OCI-LY7 (cell line): ENCODE measurements around the gene TRIM37. TPM values are rescaled to one million over a fixed set of nuclear protein-coding genes. Genes with fewer than 3 reads are reported as not detected.

Experiments
- BruUV-seq: library from RNA; stranded (reverse); fragments of 400-500 nt; replicated peaks from 2 replicates; lab custom pipeline; 2021; lab: Mats Ljungman, UMichigan
- CTCF ChIA-PET: fragments of 300-600 bp; sonication (Branson Sonifier 250); formaldehyde crosslinking; loops from one replicate; lab custom pipeline; 2022; ENCODE audit warnings: antibody characterized with exemption; ENCODE audit not compliant: unreplicated experiment; lab: Charles Lee
- POLR2A ChIA-PET: fragments of 300-600 bp; sonication (Branson Sonifier 250); formaldehyde crosslinking; loops from one replicate; lab custom pipeline; 2022; ENCODE audit warnings: antibody characterized with exemption; lab: Charles Lee
- DNase-seq: peaks from one replicate; pipeline ENCODE4 v3.0.0-alpha.2; 2015; ENCODE audit warnings: low spot score
- H2AFZ ChIP-seq: fragments of 200-600 bp; sonication (generic), shearing (Covaris generic); 2 replicates; pipeline ENCODE4 v1.6.1; 2014; ENCODE audit warnings: mild to moderate bottlenecking, antibody characterized with exemption, low read length, moderate library complexity
- H3K27ac ChIP-seq: fragments of 200-600 bp; sonication (generic); 2 replicates; pipeline ENCODE4 v1.5.1; 2014; ENCODE audit warnings: mixed run types, low read depth, mild to moderate bottlenecking, moderate library complexity, low read length, inconsistent platforms; ENCODE audit not compliant: poor library complexity, severe bottlenecking
- H3K36me3 ChIP-seq: fragments of 200-600 bp; sonication (generic); 2 replicates; pipeline ENCODE4 v1.6.1; 2014; ENCODE audit warnings: mild to moderate bottlenecking, antibody characterized with exemption, low read length, moderate library complexity, mixed read lengths; ENCODE audit not compliant: insufficient read depth
- H3K4me1 ChIP-seq: fragments of 200-600 bp; sonication (generic); 2 replicates; pipeline ENCODE4 v1.5.1; 2014; ENCODE audit warnings: mild to moderate bottlenecking, low read length; ENCODE audit not compliant: insufficient read depth, poor library complexity, severe bottlenecking
- H3K4me2 ChIP-seq: fragments of 200-600 bp; sonication (generic); 2 replicates; pipeline ENCODE4 v1.6.1; 2014; ENCODE audit warnings: mild to moderate bottlenecking, low read length
- H3K4me3 ChIP-seq: fragments of 200-600 bp; sonication (generic); 2 replicates; pipeline ENCODE4 v1.5.1; 2014; ENCODE audit warnings: mild to moderate bottlenecking, low read depth, low read length; ENCODE audit not compliant: poor library complexity, severe bottlenecking
- H3K79me2 ChIP-seq: fragments of 200-600 bp; sonication (generic); 2 replicates; pipeline ENCODE4 v1.6.1; 2016; ENCODE audit warnings: low read depth, mild to moderate bottlenecking, low read length, moderate library complexity, mixed read lengths; ENCODE audit not compliant: insufficient read depth
- H3K9me2 ChIP-seq: fragments of 200-600 bp; sonication (generic); 2 replicates; pipeline ENCODE4 v1.6.1; 2016; ENCODE audit warnings: mild to moderate bottlenecking, low read length, mixed read lengths; ENCODE audit not compliant: insufficient read depth
- H3K9me3 ChIP-seq: fragments of 200-600 bp; sonication (generic); 2 replicates; pipeline ENCODE4 v1.6.1; 2014; ENCODE audit warnings: mild to moderate bottlenecking, mixed run types, low read length, mixed read lengths
- H4K20me1 ChIP-seq: fragments of 200-600 bp; sonication (generic); 2 replicates; pipeline ENCODE4 v1.6.1; 2014; ENCODE audit warnings: mild to moderate bottlenecking, antibody characterized with exemption, low read length, moderate library complexity, mixed read lengths; ENCODE audit not compliant: insufficient read depth
- EZH2phosphoT487 ChIP-seq: fragments of 200-600 bp; sonication (generic); IDR thresholded peaks from 2 replicates; pipeline ENCODE4 v1.6.1; 2018; ENCODE audit warnings: low read depth, borderline replicate concordance, mild to moderate bottlenecking, mixed run types, antibody characterized with exemption, low read length, moderate library complexity, mixed read lengths
- intact Hi-C: fragments of 100-400 bp; cut with micrococcal nuclease; formaldehyde crosslinking; loops from one replicate; pipeline ENCODE4 v1.10.0; 2022; ENCODE audit not compliant: unreplicated experiment
- total RNA-seq, 2 experiments: library from RNA; depleted of rRNA in 1 of 2; stranded (reverse); fragments of >200 nt in 1 of 2; shearing (Covaris generic) in 1 of 2; gene quantifications; 2 replicates each; pipeline ENCODE4 v1.2.3, GENCODE V29; 2014 to 2022
- TF ChIP-seq, protein P1 (sequence below): fragments of 200-600 bp; sonication (generic); conservative IDR thresholded peaks from 2 replicates; pipeline ENCODE4 v1.5.1; 2014; ENCODE audit warnings: mild to moderate bottlenecking, antibody characterized with exemption, low read length, moderate library complexity, mixed read lengths

TRIM37 gene
- total RNA-seq, 2 experiments from 2014 or later, result 27.9 to 35.4 TPM

DNA sequence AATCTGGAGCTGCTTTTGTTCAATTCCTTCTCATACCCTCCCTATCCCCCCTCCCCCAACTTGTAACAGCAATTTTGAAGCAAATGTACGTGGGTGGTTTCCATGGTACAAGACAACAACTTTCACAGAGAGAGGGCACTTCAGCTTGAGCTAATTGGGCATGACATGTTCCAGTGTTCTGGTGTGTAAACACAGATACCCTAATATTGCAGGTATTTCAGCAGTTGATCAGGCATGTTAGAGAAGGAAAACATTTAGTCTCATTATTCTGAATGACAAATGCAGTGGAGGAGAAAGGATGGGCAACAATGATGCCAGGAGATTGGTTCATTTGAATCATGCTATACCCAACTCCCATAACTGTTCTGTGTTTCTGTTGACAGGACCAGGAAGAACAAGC, 137.5 kb downstream of the TRIM37 start:
- H3K4me1 ChIP-seq, result peaks cover 4% of the 10 kb centered on the region
- H3K27ac ChIP-seq, result no peak overlapping the region
- TF ChIP-seq, protein P1, sequence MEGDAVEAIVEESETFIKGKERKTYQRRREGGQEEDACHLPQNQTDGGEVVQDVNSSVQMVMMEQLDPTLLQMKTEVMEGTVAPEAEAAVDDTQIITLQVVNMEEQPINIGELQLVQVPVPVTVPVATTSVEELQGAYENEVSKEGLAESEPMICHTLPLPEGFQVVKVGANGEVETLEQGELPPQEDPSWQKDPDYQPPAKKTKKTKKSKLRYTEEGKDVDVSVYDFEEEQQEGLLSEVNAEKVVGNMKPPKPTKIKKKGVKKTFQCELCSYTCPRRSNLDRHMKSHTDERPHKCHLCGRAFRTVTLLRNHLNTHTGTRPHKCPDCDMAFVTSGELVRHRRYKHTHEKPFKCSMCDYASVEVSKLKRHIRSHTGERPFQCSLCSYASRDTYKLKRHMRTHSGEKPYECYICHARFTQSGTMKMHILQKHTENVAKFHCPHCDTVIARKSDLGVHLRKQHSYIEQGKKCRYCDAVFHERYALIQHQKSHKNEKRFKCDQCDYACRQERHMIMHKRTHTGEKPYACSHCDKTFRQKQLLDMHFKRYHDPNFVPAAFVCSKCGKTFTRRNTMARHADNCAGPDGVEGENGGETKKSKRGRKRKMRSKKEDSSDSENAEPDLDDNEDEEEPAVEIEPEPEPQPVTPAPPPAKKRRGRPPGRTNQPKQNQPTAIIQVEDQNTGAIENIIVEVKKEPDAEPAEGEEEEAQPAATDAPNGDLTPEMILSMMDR, result no peak
- no peak for TF ChIP-seq EZH2phosphoT487
- BruUV-seq, result no TSS peak
- intact Hi-C loops, result no loop called here
- H2AFZ ChIP-seq, result no peak overlapping the region
- H3K9me2 ChIP-seq, result no peaks in the 10 kb centered on the region
- CTCF ChIA-PET, result no interaction called here
- no peaks in the 10 kb centered on the region for H3K79me2 ChIP-seq
- no peaks in the 10 kb centered on the region for H3K36me3 ChIP-seq
- DNase-seq, result no peak
- H3K4me2 ChIP-seq, result no peak overlapping the region
- POLR2A ChIA-PET, result interaction anchor here (0.6 to 1.1 kb wide), 3 partner anchors 60 to 995 kb away, joined by 3 to 5 read pairs (median 3); partner anchors contain the start of gene RNFT1
- no peaks in the 10 kb centered on the region for H4K20me1 ChIP-seq
- H3K4me3 ChIP-seq, result no peak overlapping the region
- no peaks in the 10 kb centered on the region for H3K9me3 ChIP-seq

DNA sequence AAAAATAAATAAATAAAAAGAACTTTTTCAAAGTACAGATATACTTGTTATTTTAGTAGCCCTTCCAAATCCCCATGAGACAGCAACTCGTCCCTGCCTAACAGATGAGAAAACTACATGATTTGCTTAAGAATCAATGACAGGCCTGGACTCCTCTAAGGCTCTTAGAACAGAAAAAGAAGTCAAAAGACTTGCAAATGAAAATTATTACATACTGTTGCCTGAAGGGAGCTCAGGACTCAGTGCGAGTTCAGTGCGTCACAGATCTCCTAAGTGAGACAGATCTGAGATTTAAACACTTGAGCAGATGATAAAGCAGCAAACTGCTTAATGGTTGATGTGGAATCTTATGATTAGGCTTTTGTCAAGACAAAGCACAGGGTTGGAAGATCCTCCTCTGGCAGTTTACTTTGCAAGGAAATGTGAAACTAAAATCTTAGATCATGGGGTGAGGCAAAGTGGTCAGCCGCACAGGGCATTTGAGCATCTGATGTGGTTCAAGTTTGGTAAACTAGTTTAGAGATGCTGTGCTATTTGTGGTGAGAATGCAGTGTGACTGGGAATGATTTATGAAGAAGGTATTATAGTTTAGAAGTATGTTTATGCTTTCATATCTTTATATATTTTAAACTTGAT, 138.1 kb downstream of the TRIM37 start:
- POLR2A ChIA-PET, result interaction anchor here (1.1 kb wide), 1 partner anchor 79 kb away, joined by 3 read pairs; no protein-coding TSS in a partner anchor
- DNase-seq, result no peak
- intact Hi-C loops, result no loop called here
- Histone ChIP-seq H3K27ac (no peak overlapping the region), H3K4me2 (no peak overlapping the region), H4K20me1 (no peaks in the 10 kb centered on the region), H3K4me3 (no peak overlapping the region), H3K9me2 (no peaks in the 10 kb centered on the region), H3K9me3 (no peaks in the 10 kb centered on the region), H2AFZ (no peak overlapping the region), H3K4me1 (no peaks in the 10 kb centered on the region), H3K36me3 (no peaks in the 10 kb centered on the region), H3K79me2 (no peaks in the 10 kb centered on the region)
- TF ChIP-seq, protein P1, result no peak
- TF ChIP-seq EZH2phosphoT487, result no peak
- BruUV-seq, result no TSS peak
- CTCF ChIA-PET, result no interaction called here

DNA sequence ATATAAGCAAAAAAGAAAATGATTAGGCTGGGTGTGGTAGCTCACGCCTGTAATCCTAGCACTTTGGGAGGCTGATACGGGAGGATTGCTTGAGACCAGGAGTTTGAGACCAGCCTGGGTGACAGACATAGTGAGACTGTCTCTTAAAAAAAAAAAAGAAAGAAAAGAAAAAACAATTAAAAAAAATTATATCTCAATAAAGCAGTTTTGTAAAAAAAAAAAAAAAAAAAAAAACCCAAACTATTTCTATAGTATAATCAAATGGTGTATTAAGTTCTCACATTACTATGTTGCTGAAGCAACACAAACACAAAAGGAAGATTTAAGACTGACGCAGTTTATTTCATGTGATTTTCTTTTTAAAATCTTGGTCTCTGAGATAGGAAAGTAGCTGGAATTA, 140.5 kb downstream of the TRIM37 start:
- Histone ChIP-seq H4K20me1 (no peaks in the 10 kb centered on the region), H3K4me3 (no peak overlapping the region), H3K4me2 (no peak overlapping the region), H3K4me1 (no peaks in the 10 kb centered on the region), H2AFZ (no peak overlapping the region), H3K9me2 (no peaks in the 10 kb centered on the region), H3K9me3 (no peaks in the 10 kb centered on the region), H3K36me3 (no peaks in the 10 kb centered on the region), H3K27ac (no peak overlapping the region), H3K79me2 (no peaks in the 10 kb centered on the region)
- ChIA-PET POLR2A (interaction anchor here (0.6 kb wide), 1 partner anchor 29 kb away, joined by 4 read pairs; no protein-coding TSS in a partner anchor), CTCF (interaction anchor here (0.6 kb wide), 1 partner anchor 42 kb away, joined by 3 read pairs; no protein-coding TSS in a partner anchor)
- BruUV-seq, result no TSS peak
- intact Hi-C loops, result no loop called here
- TF ChIP-seq EZH2phosphoT487, result no peak
- TF ChIP-seq, protein P1, result no peak
- no peak for DNase-seq
